A549 (cell line): Measurements from ENCODE around the gene ZNF710. TPM values are rescaled to one million over a fixed set of nuclear protein-coding genes. Genes with fewer than 3 reads are reported as not detected.

Experiments
- ATAC-seq, 2 experiments: fragments of 200-7000 bp in 1 of 2; fragments of >200 bp in 1 of 2; cut with Nextera tagmentation in 1 of 2; cut with Tn5 transposase in 1 of 2; 3 replicates each; pipeline versions ENCODE4 v1.8.0 to v1.9.1; 2018 to 2020; ENCODE audit warnings: mild to moderate bottlenecking in 1 of 2, moderate library complexity in 1 of 2
- CTCF ChIA-PET: fragments of 300-600 bp; sonication (Branson Sonifier 250); formaldehyde crosslinking; extraction: SDS; loops from one replicate; lab custom pipeline; 2021; ENCODE audit warnings: antibody characterized with exemption, inconsistent platforms; lab: Yijun Ruan, JAX
- POLR2A ChIA-PET: fragments of 350-600 bp; formaldehyde crosslinking; extraction: SDS; loops from one replicate; lab custom pipeline; 2021; ENCODE audit warnings: antibody characterized with exemption, inconsistent platforms; lab: Yijun Ruan, JAX
- DNase-seq, 2 experiments: peaks; one replicate each; pipeline versions ENCODE4 v3.0.0 to v3.0.0-alpha.2; 2011 to 2016; ENCODE audit warnings: low read depth in 1 of 2, low spot score in 1 of 2
- FAIRE-seq: peaks from 2 replicates; lab custom pipeline; 2011; peaks lifted over from hg19 to GRCh38; lab: Jason Lieb, UNC
- H3K27ac ChIP-seq, 2 experiments: fragments of >200 bp; sonication (Bioruptor Twin); formaldehyde crosslinking; 3 replicates each; pipeline ENCODE4 v1.5.1; 2016 to 2017
- H3K4me1 ChIP-seq: fragments of >200 bp; sonication (Bioruptor Twin); formaldehyde crosslinking; 3 replicates; pipeline ENCODE4 v1.6.1; 2016
- H3K4me2 ChIP-seq: fragments of >200 bp; sonication (Bioruptor Twin); formaldehyde crosslinking; 3 replicates; pipeline ENCODE4 v1.6.1; 2016
- H3K4me3 ChIP-seq: fragments of >200 bp; sonication (Bioruptor Twin); formaldehyde crosslinking; 3 replicates; pipeline ENCODE4 v1.5.1; 2016
- H3K9me3 ChIP-seq: fragments of >200 bp; sonication (Bioruptor Twin); formaldehyde crosslinking; 3 replicates; pipeline ENCODE4 v1.6.1; 2016
- BHLHE40 ChIP-seq: IDR thresholded peaks from 2 replicates; pipeline ENCODE4 v1.6.1; 2012; ENCODE audit warnings: low read depth, low read length, inconsistent platforms
- CBX8 ChIP-seq: fragments of 200-600 bp; sonication (generic); IDR thresholded peaks from 2 replicates; pipeline ENCODE4 v1.6.1; 2016
- CEBPB ChIP-seq, 2 experiments: fragments of >200 bp in 1 of 2; sonication (Bioruptor Twin) in 1 of 2; formaldehyde crosslinking in 1 of 2; IDR thresholded peaks; 2 replicates each; pipeline ENCODE4 v1.6.1; 2012 to 2016
- CHD4 ChIP-seq: fragments of 200-600 bp; sonication (generic); IDR thresholded peaks from 2 replicates; pipeline ENCODE4 v1.6.1; 2016; ENCODE audit warnings: antibody characterized with exemption, mild to moderate bottlenecking, borderline replicate concordance
- EHMT2 ChIP-seq: fragments of 200-600 bp; sonication (generic); IDR thresholded peaks from 2 replicates; pipeline ENCODE4 v1.6.1; 2016; ENCODE audit warnings: antibody characterized with exemption, low read depth, mild to moderate bottlenecking, moderate library complexity
- FOSB ChIP-seq: fragments of 250-450 bp; sonication (Bioruptor Pico); IDR thresholded peaks from 2 replicates; pipeline ENCODE4 v1.5.0; 2020; ENCODE audit warnings: mild to moderate bottlenecking, moderate library complexity
- HDAC2 ChIP-seq: fragments of 200-600 bp; sonication (generic); IDR thresholded peaks from 2 replicates; pipeline ENCODE4 v1.6.1; 2016
- HOXB5 ChIP-seq: fragments of 250-450 bp; sonication (Bioruptor Pico); IDR thresholded peaks from 2 replicates; pipeline ENCODE4 v1.5.0; 2020; ENCODE audit warnings: mild to moderate bottlenecking, moderate library complexity
- KDM1A ChIP-seq: fragments of 200-600 bp; sonication (generic); IDR thresholded peaks from 2 replicates; pipeline ENCODE4 v1.6.1; 2016; ENCODE audit warnings: low read depth, mild to moderate bottlenecking
- MAX ChIP-seq: IDR thresholded peaks from 2 replicates; pipeline ENCODE4 v1.6.1; 2012
- MAZ ChIP-seq: fragments of 150-350 bp; IDR thresholded peaks from 2 replicates; pipeline ENCODE4 v1.6.1; 2014; ENCODE audit warnings: antibody characterized with exemption, low read depth, low read length, borderline replicate concordance
- PBX3 ChIP-seq: IDR thresholded peaks from 2 replicates; pipeline ENCODE4 v1.6.1; 2012
- POLR2A ChIP-seq: IDR thresholded peaks from 2 replicates; pipeline ENCODE4 v1.6.1; 2012; ENCODE audit warnings: mild to moderate bottlenecking, low read length
- RNF2 ChIP-seq: fragments of 200-600 bp; sonication (generic); IDR thresholded peaks from 2 replicates; pipeline ENCODE4 v1.6.1; 2016; ENCODE audit warnings: low read depth, mild to moderate bottlenecking, antibody characterized with exemption, moderate library complexity, borderline replicate concordance
- SMC3 ChIP-seq: fragments of >200 bp; sonication (Bioruptor Twin); formaldehyde crosslinking; IDR thresholded peaks from 3 replicates; pipeline ENCODE4 v1.6.1; 2018; ENCODE audit warnings: inconsistent platforms
- SREBF2 ChIP-seq: fragments of 450-650 bp; IDR thresholded peaks from 2 replicates; pipeline ENCODE4 v1.6.1; 2014; ENCODE audit warnings: mild to moderate bottlenecking, moderate library complexity
- TFCP2L1 ChIP-seq: fragments of 250-450 bp; sonication (Bioruptor Pico); IDR thresholded peaks from 2 replicates; pipeline ENCODE4 v1.5.0; 2021; ENCODE audit warnings: mild to moderate bottlenecking
- USF2 ChIP-seq: fragments of 450-650 bp; IDR thresholded peaks from 2 replicates; pipeline ENCODE4 v1.6.1; 2014; ENCODE audit warnings: antibody characterized with exemption
- ZNF302 ChIP-seq: fragments of 250-450 bp; sonication (Bioruptor Pico); IDR thresholded peaks from 2 replicates; pipeline ENCODE4 v1.9.0; 2021; ENCODE audit warnings: inconsistent platforms, mild to moderate bottlenecking, moderate library complexity
- WGBS: methylation state at CpG from one replicate; pipeline ENCODE4 v1.1.6; 2017; ENCODE audit errors: missing lambda C conversion rate; 5-methylcytosine and 5-hydroxymethylcytosine counted together
- polyA plus RNA-seq, 4 experiments: library from polyadenylated mRNA; depleted of rRNA in 3 of 4; stranded (reverse); fragments of >200 nt; fragmentation: RNase III in 1 of 4; extraction: RNeasy Plus Mini Kit Qiagen cat#74134 plus additional on column Dnase treatment in 1 of 4; gene quantifications; 2 replicates in 3 of 4; 3 replicates in 1 of 4; pipeline ENCODE4 v1.2.3, GENCODE V29; 2011 to 2017
- TF ChIP-seq, protein P1 (sequence below): fragments of >200 bp; sonication (Bioruptor Twin); formaldehyde crosslinking; IDR thresholded peaks from 3 replicates; pipeline ENCODE4 v1.5.1; 2016
- TF ChIP-seq, protein P2 (sequence below): fragments of 150-350 bp; IDR thresholded peaks from 2 replicates; pipeline ENCODE4 v1.6.1; 2014; ENCODE audit warnings: low read depth, mild to moderate bottlenecking, low read length

Gene ZNF710
- polyA plus RNA-seq, 2 of the 4 experiments (the other 2 are of a cell fraction) = 2.6 to 7.8 TPM

GRCh38 chr15:90028376-90028944, 27.3 kb downstream of the ZNF710 start:
- Histone ChIP-seq H3K4me2 (no peak overlapping the region), H3K9me3 (no peaks in the 10 kb centered on the region), H3K4me3 (no peak overlapping the region), H3K27ac (no peak overlapping the region), H3K4me1 (peaks cover 13% of the 10 kb centered on the region; the same call in 1 of the 3 replicates)
- ChIA-PET CTCF (interaction anchor here (0.7 to 1.9 kb wide), 3 partner anchors 43 to 278 kb away, joined by 3 to 5 read pairs (median 5); partner anchors contain the start of gene MESP1), POLR2A (no interaction called here)
- FAIRE-seq = no peak
- DNase-seq = no peak
- 94% methylated on average over 5 of the region's 5 CpGs for WGBS
- no peak for TF ChIP-seq PBX3
- no peak for TF ChIP-seq HDAC2
- TF ChIP-seq USF2 = no peak
- TF ChIP-seq, protein P1, sequence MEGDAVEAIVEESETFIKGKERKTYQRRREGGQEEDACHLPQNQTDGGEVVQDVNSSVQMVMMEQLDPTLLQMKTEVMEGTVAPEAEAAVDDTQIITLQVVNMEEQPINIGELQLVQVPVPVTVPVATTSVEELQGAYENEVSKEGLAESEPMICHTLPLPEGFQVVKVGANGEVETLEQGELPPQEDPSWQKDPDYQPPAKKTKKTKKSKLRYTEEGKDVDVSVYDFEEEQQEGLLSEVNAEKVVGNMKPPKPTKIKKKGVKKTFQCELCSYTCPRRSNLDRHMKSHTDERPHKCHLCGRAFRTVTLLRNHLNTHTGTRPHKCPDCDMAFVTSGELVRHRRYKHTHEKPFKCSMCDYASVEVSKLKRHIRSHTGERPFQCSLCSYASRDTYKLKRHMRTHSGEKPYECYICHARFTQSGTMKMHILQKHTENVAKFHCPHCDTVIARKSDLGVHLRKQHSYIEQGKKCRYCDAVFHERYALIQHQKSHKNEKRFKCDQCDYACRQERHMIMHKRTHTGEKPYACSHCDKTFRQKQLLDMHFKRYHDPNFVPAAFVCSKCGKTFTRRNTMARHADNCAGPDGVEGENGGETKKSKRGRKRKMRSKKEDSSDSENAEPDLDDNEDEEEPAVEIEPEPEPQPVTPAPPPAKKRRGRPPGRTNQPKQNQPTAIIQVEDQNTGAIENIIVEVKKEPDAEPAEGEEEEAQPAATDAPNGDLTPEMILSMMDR = no peak
- no peak for TF ChIP-seq MAZ
- no peak for TF ChIP-seq KDM1A
- no peak for TF ChIP-seq CBX8
- no peak for ATAC-seq

DNA sequence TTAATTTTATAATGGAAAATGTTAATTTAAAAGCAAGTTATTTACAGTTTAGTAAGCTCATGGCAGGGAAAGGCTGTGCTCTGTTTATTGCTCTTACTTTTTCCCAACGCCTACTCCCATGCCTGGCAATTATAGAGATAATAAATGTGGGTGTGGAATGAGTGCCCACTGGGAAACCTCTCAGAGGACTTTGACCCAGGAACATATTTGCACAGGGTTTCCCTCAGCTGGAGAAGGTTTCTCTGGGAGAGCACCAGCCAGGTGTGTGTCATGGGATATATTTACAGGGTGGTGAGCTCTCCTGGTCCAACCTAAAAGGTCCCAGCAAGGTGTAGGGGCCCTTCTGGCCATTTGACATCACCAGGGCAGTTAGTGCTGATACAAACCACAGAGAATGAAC, 27.9 kb downstream of the ZNF710 start:
- no peak overlapping the region for H3K27ac ChIP-seq
- ATAC-seq = peak in 1 of 2 experiments; percentile 32; a peak in 2 of 6 replicates

More for the DNA sequence above, 27.9 kb downstream of the ZNF710 start:
- ChIA-PET POLR2A (no interaction called here), CTCF (interaction anchor here (1.2 to 1.9 kb wide), 2 partner anchors 42 to 57 kb away, joined by 5 read pairs; no protein-coding TSS in a partner anchor)
- H3K4me2 ChIP-seq = 0 out of 3 replicates have a peak overlapping the region, but pooled peaks have one; percentile 7
- DNase-seq (no peak), FAIRE-seq (no peak)
- H3K9me3 ChIP-seq = no peaks in the 10 kb centered on the region
- 70% methylated on average over 1 of the region's 1 CpG for WGBS
- TF ChIP-seq TFCP2L1 (CRISPR knock-in tag) (no peak), BHLHE40 (no peak), SMC3 (no peak), CBX8 (no peak), RNF2 (no peak), EHMT2 (no peak), CEBPB (IDR thresholded peaks at IDR 0.05) (no peak), POLR2A (no peak), USF2 (no peak), SREBF2 (no peak), HOXB5 (CRISPR knock-in tag) (no peak), MAX (no peak), CHD4 (no peak), FOSB (CRISPR knock-in tag) (no peak), KDM1A (no peak), ZNF302 (CRISPR knock-in tag) (no peak)
- TF ChIP-seq, protein P2, sequence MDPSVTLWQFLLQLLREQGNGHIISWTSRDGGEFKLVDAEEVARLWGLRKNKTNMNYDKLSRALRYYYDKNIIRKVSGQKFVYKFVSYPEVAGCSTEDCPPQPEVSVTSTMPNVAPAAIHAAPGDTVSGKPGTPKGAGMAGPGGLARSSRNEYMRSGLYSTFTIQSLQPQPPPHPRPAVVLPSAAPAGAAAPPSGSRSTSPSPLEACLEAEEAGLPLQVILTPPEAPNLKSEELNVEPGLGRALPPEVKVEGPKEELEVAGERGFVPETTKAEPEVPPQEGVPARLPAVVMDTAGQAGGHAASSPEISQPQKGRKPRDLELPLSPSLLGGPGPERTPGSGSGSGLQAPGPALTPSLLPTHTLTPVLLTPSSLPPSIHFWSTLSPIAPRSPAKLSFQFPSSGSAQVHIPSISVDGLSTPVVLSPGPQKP = no peak
- no peak overlapping the region for H3K4me3 ChIP-seq
- H3K4me1 ChIP-seq = peaks cover 13% of the 10 kb centered on the region; the same call in 1 of the 3 replicates
